Measurements from ENCODE around the gene TEX48. TPM values are rescaled to one million over a fixed set of nuclear protein-coding genes. Genes with fewer than 3 reads are reported as not detected.

The TEX48 gene
- total and polyA plus RNA-seq, 2 experiments from 2014 or later, result not detected

DNA sequence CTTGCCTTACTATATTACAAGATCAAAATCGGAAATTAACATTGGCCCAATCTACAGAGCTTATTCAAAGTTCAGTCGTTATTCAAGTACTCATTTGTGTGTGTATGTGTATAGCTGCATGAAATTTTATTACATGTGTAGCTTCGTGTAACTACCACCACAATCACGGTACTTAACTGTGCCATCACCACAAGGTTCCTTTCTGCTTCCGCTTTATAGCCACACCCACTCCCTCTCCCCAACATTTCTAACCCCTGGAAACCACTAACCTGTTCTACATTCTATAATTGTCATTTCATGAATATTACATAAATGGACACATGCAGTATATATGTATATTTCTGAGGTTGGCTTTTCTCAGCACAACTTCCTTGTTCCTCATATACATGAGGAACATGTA, 4.0 kb upstream of the TEX48 start:
- ATAC-seq, result no peak
- H3K9me2 ChIP-seq (ENCODE audit: insufficient read depth), result no peaks in the 10 kb centered on the region
- H3K79me2 ChIP-seq (replicated peaks; ENCODE audit: insufficient read depth), result no peaks in the 10 kb centered on the region
- H3K27ac ChIP-seq (ENCODE audit: low read depth), result no peak overlapping the region
- DNase-seq (ENCODE audit: low spot score), result no peak
- H2AFZ ChIP-seq, result no peak overlapping the region
- Mint-ChIP-seq H3K4me3 (no peak overlapping the region), H3K27ac (no peak overlapping the region), H3K36me3 (ENCODE audit: low read depth) (no peaks in the 10 kb centered on the region), H3K4me1 (peaks cover 7% of the 10 kb centered on the region; the same call in 2 of the 3 replicates), H3K9me3 (no peaks in the 10 kb centered on the region), H3K27me3 (ENCODE audit: insufficient read depth, low read depth, poor library complexity) (peaks cover 3% of the 10 kb centered on the region)
- no peak overlapping the region for H3K4me2 ChIP-seq
- no peaks in the 10 kb centered on the region for H4K20me1 ChIP-seq (replicated peaks; ENCODE audit: insufficient read depth)
- TF ChIP-seq, protein P1, sequence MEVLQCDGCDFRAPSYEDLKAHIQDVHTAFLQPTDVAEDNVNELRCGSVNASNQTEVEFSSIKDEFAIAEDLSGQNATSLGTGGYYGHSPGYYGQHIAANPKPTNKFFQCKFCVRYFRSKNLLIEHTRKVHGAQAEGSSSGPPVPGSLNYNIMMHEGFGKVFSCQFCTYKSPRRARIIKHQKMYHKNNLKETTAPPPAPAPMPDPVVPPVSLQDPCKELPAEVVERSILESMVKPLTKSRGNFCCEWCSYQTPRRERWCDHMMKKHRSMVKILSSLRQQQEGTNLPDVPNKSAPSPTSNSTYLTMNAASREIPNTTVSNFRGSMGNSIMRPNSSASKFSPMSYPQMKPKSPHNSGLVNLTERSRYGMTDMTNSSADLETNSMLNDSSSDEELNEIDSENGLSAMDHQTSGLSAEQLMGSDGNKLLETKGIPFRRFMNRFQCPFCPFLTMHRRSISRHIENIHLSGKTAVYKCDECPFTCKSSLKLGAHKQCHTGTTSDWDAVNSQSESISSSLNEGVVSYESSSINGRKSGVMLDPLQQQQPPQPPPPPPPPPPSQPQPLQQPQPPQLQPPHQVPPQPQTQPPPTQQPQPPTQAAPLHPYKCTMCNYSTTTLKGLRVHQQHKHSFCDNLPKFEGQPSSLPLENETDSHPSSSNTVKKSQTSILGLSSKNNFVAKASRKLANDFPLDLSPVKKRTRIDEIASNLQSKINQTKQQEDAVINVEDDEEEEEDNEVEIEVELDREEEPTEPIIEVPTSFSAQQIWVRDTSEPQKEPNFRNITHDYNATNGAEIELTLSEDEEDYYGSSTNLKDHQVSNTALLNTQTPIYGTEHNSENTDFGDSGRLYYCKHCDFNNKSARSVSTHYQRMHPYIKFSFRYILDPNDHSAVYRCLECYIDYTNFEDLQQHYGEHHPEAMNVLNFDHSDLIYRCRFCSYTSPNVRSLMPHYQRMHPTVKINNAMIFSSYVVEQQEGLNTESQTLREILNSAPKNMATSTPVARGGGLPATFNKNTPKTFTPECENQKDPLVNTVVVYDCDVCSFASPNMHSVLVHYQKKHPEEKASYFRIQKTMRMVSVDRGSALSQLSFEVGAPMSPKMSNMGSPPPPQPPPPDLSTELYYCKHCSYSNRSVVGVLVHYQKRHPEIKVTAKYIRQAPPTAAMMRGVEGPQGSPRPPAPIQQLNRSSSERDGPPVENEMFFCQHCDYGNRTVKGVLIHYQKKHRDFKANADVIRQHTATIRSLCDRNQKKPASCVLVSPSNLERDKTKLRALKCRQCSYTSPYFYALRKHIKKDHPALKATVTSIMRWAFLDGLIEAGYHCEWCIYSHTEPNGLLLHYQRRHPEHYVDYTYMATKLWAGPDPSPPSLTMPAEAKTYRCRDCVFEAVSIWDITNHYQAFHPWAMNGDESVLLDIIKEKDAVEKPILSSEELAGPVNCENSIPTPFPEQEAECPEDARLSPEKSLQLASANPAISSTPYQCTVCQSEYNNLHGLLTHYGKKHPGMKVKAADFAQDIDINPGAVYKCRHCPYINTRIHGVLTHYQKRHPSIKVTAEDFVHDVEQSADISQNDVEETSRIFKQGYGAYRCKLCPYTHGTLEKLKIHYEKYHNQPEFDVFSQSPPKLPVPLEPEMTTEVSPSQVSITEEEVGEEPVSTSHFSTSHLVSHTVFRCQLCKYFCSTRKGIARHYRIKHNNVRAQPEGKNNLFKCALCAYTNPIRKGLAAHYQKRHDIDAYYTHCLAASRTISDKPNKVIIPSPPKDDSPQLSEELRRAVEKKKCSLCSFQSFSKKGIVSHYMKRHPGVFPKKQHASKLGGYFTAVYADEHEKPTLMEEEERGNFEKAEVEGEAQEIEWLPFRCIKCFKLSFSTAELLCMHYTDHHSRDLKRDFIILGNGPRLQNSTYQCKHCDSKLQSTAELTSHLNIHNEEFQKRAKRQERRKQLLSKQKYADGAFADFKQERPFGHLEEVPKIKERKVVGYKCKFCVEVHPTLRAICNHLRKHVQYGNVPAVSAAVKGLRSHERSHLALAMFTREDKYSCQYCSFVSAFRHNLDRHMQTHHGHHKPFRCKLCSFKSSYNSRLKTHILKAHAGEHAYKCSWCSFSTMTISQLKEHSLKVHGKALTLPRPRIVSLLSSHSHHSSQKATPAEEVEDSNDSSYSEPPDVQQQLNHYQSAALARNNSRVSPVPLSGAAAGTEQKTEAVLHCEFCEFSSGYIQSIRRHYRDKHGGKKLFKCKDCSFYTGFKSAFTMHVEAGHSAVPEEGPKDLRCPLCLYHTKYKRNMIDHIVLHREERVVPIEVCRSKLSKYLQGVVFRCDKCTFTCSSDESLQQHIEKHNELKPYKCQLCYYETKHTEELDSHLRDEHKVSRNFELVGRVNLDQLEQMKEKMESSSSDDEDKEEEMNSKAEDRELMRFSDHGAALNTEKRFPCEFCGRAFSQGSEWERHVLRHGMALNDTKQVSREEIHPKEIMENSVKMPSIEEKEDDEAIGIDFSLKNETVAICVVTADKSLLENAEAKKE (CRISPR knock-in tag; IDR thresholded peaks at IDR 0.05), result no peak
- TF ChIP-seq, protein P2, sequence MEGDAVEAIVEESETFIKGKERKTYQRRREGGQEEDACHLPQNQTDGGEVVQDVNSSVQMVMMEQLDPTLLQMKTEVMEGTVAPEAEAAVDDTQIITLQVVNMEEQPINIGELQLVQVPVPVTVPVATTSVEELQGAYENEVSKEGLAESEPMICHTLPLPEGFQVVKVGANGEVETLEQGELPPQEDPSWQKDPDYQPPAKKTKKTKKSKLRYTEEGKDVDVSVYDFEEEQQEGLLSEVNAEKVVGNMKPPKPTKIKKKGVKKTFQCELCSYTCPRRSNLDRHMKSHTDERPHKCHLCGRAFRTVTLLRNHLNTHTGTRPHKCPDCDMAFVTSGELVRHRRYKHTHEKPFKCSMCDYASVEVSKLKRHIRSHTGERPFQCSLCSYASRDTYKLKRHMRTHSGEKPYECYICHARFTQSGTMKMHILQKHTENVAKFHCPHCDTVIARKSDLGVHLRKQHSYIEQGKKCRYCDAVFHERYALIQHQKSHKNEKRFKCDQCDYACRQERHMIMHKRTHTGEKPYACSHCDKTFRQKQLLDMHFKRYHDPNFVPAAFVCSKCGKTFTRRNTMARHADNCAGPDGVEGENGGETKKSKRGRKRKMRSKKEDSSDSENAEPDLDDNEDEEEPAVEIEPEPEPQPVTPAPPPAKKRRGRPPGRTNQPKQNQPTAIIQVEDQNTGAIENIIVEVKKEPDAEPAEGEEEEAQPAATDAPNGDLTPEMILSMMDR (conservative IDR thresholded peaks at IDR 0.05; ENCODE audit: low read depth in 2 of 2), result no peak
- TF ChIP-seq JUNB (IDR thresholded peaks at IDR 0.05; ENCODE audit: unreplicated experiment) (no peak), POLR2AphosphoS5 (IDR thresholded peaks at IDR 0.05; ENCODE audit: low read depth) (no peak)
- TF ChIP-seq, protein P3, sequence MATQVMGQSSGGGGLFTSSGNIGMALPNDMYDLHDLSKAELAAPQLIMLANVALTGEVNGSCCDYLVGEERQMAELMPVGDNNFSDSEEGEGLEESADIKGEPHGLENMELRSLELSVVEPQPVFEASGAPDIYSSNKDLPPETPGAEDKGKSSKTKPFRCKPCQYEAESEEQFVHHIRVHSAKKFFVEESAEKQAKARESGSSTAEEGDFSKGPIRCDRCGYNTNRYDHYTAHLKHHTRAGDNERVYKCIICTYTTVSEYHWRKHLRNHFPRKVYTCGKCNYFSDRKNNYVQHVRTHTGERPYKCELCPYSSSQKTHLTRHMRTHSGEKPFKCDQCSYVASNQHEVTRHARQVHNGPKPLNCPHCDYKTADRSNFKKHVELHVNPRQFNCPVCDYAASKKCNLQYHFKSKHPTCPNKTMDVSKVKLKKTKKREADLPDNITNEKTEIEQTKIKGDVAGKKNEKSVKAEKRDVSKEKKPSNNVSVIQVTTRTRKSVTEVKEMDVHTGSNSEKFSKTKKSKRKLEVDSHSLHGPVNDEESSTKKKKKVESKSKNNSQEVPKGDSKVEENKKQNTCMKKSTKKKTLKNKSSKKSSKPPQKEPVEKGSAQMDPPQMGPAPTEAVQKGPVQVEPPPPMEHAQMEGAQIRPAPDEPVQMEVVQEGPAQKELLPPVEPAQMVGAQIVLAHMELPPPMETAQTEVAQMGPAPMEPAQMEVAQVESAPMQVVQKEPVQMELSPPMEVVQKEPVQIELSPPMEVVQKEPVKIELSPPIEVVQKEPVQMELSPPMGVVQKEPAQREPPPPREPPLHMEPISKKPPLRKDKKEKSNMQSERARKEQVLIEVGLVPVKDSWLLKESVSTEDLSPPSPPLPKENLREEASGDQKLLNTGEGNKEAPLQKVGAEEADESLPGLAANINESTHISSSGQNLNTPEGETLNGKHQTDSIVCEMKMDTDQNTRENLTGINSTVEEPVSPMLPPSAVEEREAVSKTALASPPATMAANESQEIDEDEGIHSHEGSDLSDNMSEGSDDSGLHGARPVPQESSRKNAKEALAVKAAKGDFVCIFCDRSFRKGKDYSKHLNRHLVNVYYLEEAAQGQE (IDR thresholded peaks at IDR 0.05; ENCODE audit: unreplicated experiment), result no peak
- peaks cover 7% of the 10 kb centered on the region; the same call in 1 of the 2 replicates for H3K4me1 ChIP-seq (ENCODE audit: insufficient read depth)
- no peaks in the 10 kb centered on the region for H3K27me3 ChIP-seq (ENCODE audit: insufficient read depth)
- no peaks in the 10 kb centered on the region for H3F3A ChIP-seq (replicated peaks; ENCODE audit: low read depth)
- H3K36me3 ChIP-seq (ENCODE audit: insufficient read depth), result no peaks in the 10 kb centered on the region
- no peak overlapping the region for H3K4me3 ChIP-seq
